HG02981 (cell line): Measurements from ENCODE around the gene SPAG17.

ENCODE experiments used
- ATAC-seq: cut with Tn5 transposase; IDR thresholded peaks from one replicate; pipeline ENCODE4 v1.9.1; 2021; ENCODE audit warnings: mild to moderate bottlenecking, moderate library complexity; ENCODE audit not compliant: unreplicated experiment

SPAG17 gene

DNA sequence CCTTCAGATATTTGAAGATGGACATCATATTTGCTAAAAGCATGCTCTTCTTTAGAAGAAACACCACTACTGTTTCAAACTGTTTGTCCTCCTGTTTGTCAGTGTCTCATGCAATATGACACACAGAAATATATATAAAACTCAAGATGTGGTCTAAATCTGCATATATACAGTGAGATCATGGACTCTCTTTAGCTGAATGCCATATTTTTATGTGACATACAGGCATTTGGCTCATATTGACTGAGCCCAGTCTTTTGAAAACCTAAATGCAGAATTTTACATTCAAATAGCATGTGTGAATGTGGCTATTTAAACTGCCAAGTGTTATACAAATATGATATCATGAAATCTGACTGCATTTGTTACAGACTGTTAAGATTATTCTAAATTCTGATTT lies 274.0 kb downstream of the SPAG17 start:
- no peak for ATAC-seq

DNA sequence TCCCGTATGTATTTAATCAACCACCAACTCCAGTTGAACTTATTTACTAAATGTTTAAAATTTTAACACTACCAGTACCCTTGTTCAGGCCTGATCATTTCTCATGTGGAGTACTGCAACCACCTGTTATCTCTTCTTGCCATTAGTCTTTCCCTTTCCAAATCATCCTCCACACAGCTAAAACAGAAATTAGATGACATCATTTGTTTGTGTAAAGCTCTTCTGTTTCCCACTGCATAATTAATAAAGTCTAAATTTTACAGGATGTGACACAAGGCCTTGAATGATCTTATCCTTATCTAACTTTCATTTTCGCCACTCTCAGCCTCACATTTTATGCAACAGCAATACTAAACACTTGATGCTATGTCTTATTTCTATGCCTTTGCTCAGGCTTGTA lies 280.0 kb downstream of the SPAG17 start:
- ATAC-seq: no peak

DNA sequence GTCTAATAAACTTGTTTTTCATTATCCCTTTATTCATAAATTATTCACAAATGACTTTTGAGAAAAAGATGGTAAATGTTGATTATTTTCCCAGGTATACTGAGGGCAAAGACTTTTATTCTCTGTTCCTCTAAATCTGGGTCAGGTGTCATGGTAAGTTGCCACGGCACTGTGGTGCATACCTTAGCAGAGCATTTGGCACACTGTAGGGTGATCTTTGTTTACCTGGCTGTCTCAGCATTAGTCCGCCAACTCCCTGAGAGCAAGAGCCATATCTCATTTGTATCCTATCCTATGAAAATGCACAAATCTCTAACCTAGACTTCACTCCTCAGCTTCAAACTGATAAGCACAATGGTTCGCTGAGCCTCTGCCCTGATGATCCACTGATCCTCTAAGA lies 280.5 kb downstream of the SPAG17 start:
- ATAC-seq: no peak
